Mucosa of stomach (tissue), 1 donor: Measurements from ENCODE around the gene TMCO1.
"Not testable (repeated sequence)": the region's sequence is repeated elsewhere in the genome, so short reads cannot be mapped to it uniquely, and the experiment has no call there.

Experiments used
- H3K27me3 ChIP-seq: one replicate; pipeline ENCODE4 v1.7.0; 2013; ENCODE audit warnings: mild to moderate bottlenecking, low read length; ENCODE audit not compliant: control insufficient read depth, insufficient read depth
- H3K36me3 ChIP-seq: one replicate; pipeline ENCODE4 v1.7.0; 2013; ENCODE audit warnings: low read length; ENCODE audit not compliant: control insufficient read depth, insufficient read depth
- H3K4me1 ChIP-seq: one replicate; pipeline ENCODE4 v1.7.0; 2013; ENCODE audit warnings: mild to moderate bottlenecking, low read length; ENCODE audit not compliant: control insufficient read depth, insufficient read depth
- H3K4me3 ChIP-seq: one replicate; pipeline ENCODE4 v1.7.0; 2013; ENCODE audit warnings: low read length
- H3K9ac ChIP-seq: one replicate; pipeline ENCODE4 v1.7.0; 2013; ENCODE audit warnings: mild to moderate bottlenecking, low read length, moderate library complexity
- H3K9me3 ChIP-seq: one replicate; pipeline ENCODE4 v1.7.0; 2013; ENCODE audit warnings: mild to moderate bottlenecking, low read length, moderate library complexity; ENCODE audit not compliant: control insufficient read depth
- donor health status: Pancreatic carcinoma.

Gene TMCO1

DNA sequence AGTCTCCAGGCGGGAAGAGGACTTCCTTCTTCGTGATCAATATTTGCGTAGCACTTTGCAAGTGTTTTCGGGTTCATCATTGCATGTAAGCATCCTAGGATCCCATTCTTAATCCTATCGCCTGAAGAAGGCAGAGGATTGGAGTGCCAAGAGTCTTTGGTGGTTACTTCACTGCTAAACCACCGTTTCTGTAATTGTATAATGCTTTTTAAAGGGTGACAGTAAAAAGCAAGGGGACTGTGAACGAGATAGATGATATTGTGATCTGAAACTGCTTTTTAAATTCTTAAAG lies 70.0 kb downstream of the TMCO1 start:
- no peaks in the 10 kb centered on the region for H3K36me3 ChIP-seq
- peak overlapping the region; percentile 79 for H3K9ac ChIP-seq

DNA sequence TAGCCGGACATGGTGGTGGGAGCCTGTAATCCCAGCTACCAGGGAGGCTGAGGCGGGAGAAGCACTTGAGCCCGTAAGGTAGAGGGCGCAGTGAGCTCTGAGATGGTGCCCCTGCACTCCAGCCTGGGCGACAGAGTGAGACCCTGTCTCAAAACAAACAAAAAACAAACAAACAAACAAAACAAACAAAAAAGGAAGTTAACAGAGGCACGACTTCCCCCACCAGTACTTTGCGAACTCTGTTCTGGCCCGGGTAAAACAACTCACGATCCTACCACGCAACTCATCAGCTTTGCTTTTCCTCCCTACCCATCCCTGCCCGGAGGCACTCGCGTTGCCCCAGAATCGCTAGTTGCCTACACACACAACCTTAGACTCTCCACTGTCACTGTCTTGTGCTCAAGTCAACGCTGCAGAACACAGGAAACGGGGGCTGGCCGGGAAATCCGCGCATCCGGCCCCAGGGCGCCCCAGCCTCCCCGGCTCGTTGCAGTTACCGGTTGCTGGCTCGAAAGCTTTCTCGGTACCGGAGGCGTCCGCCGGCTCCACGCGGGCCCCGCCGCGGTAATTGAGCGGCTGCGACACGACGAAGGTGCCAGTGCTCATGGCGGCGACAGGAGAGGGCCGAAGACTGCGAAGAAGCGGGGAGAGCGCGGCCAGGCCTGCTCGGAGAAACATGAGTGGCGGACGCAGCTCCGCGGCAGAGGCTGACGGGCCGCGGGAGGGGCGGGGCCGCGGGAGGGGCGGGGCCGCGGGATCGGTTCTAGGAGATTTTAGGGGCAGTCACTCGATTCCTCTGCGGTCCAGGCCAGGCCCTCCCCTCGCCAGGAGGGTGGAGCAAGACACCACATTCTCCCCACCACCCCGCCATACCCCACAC lies 70.5 kb downstream of the TMCO1 start, which contains the start of gene ALDH9A1:
TSS of gene ALDH9A1 (minus strand) at position 682 of the 880 bp plus-strand sequence. CDS start at position 678, 4 bp downstream.
- H3K4me3 ChIP-seq = peak within 1 kb of the TSS; percentile 78
- peak within 1 kb of the TSS; percentile 79 for H3K9ac ChIP-seq
- no peaks in the 10 kb centered on the region for H3K36me3 ChIP-seq
- H3K4me1 ChIP-seq = peaks cover 12% of the 10 kb centered on the region
- H3K27me3 ChIP-seq = no peaks in the 10 kb centered on the region
- H3K9me3 ChIP-seq = no peaks in the 10 kb centered on the region

More for the DNA sequence above, 70.0 kb downstream of the TMCO1 start:
- Histone ChIP-seq H3K4me1 (peaks cover 12% of the 10 kb centered on the region), H3K27me3 (no peaks in the 10 kb centered on the region), H3K9me3 (no peaks in the 10 kb centered on the region), H3K4me3 (peak overlapping the region; percentile 78)

DNA sequence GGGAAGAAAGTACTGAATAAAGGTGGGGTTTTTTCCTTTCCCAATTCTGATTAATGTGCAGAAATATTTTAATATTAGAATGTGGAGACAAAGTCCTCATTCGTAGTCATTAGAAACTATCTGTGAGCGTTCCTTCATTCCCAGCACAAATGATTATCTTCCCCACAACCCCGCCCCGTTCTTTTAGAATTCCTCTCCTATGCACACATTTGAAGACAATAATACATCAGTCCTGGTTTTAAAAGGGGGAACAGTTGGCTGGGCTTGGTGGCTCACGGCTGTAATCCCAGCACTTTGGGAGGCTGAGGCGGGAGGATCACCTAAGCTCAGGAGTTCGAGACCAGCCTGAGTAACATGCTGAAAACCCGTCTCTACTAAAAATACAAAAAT lies 71.2 kb downstream of the TMCO1 start:
- Histone ChIP-seq H3K4me1 (peaks cover 12% of the 10 kb centered on the region), H3K4me3 (peak overlapping the region; percentile 78), H3K9me3 (no peaks in the 10 kb centered on the region), H3K27me3 (no peaks in the 10 kb centered on the region), H3K36me3 (no peaks in the 10 kb centered on the region), H3K9ac (peak overlapping the region; percentile 79)

DNA sequence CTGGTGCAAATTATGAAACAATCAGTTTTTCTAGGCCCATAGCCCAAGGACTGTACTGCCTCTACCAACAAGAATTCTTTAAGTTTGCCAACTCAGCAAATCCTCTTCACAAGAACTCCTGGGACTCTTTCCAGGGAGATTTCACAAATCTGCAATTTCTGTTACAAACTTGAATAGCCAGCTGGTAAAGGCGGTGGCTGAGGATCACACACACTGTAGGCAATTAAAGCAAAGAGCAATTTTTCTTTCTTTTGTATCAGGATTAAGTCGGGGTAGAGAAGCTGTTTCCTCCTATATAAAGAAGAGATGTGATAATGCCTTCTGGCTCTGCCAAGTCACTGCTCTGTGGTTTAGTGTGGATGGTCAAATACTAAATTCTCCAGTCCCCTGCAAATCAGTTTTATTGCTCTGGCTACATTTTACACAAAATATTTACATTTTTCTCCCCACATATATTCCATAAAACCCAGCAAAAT lies 72.0 kb downstream of the TMCO1 start:
- Histone ChIP-seq H3K9me3 (no peaks in the 10 kb centered on the region), H3K27me3 (no peaks in the 10 kb centered on the region), H3K9ac (no peak overlapping the region), H3K4me3 (no peak overlapping the region), H3K4me1 (peaks cover 12% of the 10 kb centered on the region), H3K36me3 (no peaks in the 10 kb centered on the region)

DNA sequence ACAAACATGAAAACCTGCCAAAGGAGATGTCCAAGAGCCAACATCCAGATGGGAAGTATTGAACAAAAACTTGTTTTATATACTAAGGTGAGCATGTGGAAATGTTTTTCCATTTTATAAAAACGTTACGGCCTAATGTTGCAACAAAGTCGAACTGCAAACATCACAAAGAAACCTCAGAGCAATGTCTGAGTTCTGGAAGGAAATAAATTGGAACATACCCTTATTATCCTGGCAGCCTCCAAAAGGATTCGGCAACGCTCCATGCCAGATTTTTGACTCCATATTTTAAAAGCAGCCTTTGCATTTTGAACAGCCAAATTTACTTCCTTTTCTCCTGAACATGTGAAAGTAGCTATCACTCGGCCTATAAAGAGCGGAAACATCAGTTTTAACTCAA lies 73.6 kb downstream of the TMCO1 start:
- no peaks in the 10 kb centered on the region for H3K27me3 ChIP-seq
- H3K36me3 ChIP-seq = no peaks in the 10 kb centered on the region
- no peak overlapping the region for H3K4me3 ChIP-seq
- H3K9ac ChIP-seq = no peak overlapping the region
- H3K4me1 ChIP-seq = peaks cover 12% of the 10 kb centered on the region
- H3K9me3 ChIP-seq = no peaks in the 10 kb centered on the region

DNA sequence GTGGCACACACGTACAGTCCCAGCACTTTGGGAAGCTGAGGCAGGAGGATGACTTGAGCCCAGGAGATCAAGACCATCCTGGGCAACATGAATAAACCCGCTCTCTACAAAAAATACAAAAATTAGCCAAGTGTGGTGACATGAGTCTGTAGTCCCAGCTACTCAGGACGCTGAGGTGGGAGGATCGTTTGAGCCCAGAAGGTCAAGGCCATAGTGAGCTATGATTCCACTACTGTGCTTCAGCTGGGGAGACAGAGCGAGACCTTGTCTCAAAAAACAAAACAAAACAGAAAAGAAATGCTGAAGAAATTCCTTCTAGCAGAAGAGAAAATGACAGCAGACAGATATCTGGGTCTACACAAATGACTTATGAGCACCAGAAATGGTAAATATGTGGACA lies 80.6 kb downstream of the TMCO1 start:
- Histone ChIP-seq H3K4me3 (no peak overlapping the region), H3K36me3 (no peaks in the 10 kb centered on the region), H3K4me1 (no peaks in the 10 kb centered on the region), H3K27me3 (no peaks in the 10 kb centered on the region), H3K9ac (no peak overlapping the region), H3K9me3 (no peaks in the 10 kb centered on the region)

DNA sequence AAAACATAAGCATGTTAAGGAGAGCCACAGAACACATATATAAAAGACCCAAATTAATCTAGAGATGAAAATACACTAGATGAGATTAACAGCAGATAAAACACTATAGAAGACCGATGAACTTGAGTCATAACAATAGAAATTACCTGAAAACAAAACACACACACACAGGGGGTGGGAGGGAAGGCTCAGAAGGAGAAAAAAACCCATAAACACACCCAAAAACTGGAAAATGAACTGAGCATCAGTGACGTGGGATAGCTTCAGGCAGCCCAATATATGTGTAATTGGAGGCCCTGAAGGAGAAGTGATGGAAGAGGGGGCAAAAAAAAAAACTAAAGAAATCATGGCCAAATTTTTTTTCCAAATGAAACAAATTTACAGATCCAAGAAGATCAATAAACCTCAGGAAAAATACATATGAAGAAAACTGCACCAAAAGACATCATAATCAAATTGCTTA lies 81.7 kb downstream of the TMCO1 start:
- H3K9me3 ChIP-seq = no peaks in the 10 kb centered on the region
- no peaks in the 10 kb centered on the region for H3K27me3 ChIP-seq
- peaks cover 3% of the 10 kb centered on the region for H3K36me3 ChIP-seq
- no peak overlapping the region for H3K4me3 ChIP-seq
- H3K4me1 ChIP-seq = no peaks in the 10 kb centered on the region
- H3K9ac ChIP-seq = no peak overlapping the region

DNA sequence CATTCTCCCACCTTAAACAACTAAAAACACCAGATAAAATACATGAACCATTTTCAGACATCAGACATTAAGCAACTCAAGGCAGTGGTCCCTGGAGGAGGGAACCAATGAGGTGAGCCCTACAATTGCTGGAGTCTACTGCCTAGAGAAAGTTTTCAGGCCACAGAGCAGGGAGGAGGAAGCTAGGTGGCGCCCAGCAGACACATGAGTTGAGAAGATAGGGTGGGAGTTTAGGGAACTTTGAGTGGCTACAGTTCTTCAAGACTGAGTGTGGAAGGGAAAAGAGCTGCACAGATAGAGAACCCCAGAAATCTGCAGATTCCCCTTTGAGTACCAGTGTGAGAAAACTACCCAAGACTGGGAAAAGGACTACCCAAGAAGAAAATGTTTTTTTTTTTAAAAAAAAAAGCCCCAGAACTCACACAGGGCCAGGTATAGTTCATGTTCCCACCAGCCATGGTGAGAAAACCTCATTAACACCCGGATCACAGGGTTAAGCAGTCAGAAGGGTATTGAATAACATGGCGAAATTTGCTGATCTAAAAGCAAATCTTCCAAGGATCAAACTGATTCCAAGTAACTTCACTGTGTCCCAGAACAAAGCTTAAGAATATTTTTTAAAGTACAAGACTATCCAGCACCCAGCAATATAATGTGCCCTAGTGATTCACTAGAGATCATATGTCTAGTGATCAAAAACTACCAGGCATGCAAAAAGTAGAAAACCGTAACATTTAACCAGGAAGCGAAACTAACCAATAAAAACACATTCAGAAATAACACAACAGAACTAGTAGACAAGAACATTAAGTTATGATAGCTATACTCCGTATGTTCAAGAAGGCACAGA lies 82.3 kb downstream of the TMCO1 start:
- Histone ChIP-seq H3K9me3 (no peaks in the 10 kb centered on the region), H3K36me3 (peaks cover 4% of the 10 kb centered on the region), H3K9ac (no peak overlapping the region), H3K27me3 (no peaks in the 10 kb centered on the region), H3K4me3 (no peak overlapping the region), H3K4me1 (no peaks in the 10 kb centered on the region)

DNA sequence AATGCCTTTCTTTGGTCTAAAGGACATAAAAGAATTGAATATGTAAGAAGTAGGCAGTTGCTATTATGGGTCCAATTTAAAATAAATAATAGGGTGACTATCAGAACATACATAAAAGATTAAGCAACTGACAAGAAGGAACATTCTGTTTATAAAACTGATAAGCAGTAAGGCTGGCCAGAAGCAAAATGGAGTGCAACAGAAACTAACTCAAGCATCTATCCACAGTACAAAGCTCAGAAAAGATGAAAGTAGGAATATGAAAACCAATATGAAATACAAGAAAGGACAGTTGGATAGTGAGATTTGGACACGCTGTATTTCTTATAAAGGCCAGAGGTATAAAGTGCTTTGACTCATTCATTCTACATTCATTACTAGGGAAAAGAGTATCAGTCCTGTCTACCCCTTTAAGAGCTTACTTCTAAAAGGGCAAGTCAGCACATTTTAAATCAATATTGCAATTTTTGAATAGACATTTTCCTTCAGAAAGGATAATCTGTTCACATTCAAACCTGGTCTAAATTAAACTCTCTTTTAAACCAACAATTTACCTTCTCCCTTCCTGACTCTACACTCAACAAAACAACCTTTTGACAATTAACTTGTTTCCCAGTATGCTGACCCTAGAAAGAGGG lies 84.7 kb downstream of the TMCO1 start:
- Histone ChIP-seq H3K4me3 (no peak overlapping the region), H3K27me3 (no peaks in the 10 kb centered on the region), H3K36me3 (peaks cover 4% of the 10 kb centered on the region), H3K9ac (no peak overlapping the region), H3K9me3 (no peaks in the 10 kb centered on the region), H3K4me1 (no peaks in the 10 kb centered on the region)

DNA sequence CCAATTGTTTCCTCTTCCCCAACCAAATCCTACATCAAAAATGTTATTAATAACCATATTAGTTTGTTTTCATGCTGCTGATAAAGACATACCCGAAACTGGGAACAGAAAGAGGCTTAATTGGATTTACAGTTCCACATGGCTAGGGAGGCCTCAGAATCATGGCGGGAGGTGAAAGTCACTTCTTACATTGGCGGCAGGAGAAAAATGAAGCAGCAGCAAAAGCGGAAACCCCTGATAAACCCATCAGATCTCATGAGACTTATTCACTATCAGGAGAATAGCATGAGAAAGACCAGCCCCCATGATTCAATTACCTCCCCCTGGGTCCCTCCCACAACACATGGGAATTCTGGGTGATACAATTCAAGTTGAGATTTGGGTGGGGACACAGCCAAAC lies 87.9 kb downstream of the TMCO1 start:
- not testable (repeated sequence) for H3K27me3 ChIP-seq, H3K4me3 ChIP-seq, H3K9ac ChIP-seq, H3K36me3 ChIP-seq, H3K4me1 ChIP-seq, H3K9me3 ChIP-seq

DNA sequence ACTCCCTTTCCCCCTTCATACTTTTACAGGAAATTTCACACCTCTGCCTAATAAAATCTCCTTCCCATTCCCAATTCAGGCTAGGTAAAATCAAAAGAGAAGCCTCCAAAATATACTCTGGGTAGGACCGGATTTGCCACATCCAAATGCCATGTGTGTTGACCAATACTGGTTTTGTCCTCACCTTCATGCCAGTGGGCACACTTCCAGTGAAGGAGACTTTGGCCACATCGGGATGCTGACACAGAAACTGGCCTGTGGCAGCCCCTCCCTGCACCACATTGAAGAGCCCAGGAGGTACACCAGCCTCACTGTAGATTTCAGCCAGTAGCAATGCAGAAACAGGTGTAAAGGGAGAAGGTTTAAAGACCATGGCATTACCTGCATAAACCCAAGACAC lies 88.4 kb downstream of the TMCO1 start:
- H3K9ac ChIP-seq = no peak overlapping the region
- no peaks in the 10 kb centered on the region for H3K27me3 ChIP-seq
- no peaks in the 10 kb centered on the region for H3K4me1 ChIP-seq
- H3K36me3 ChIP-seq = peaks cover 4% of the 10 kb centered on the region
- no peaks in the 10 kb centered on the region for H3K9me3 ChIP-seq
- H3K4me3 ChIP-seq = no peak overlapping the region
